ENCODE data around the gene HSF4. TPM values are rescaled to one million over a fixed set of nuclear protein-coding genes. Genes with fewer than 3 reads are reported as not detected.

The HSF4 gene
- total RNA-seq, 3 donors from 2014 or later = 2.8 to 6.1 (median 4.0) TPM

GRCh38 chr16:67167588-67167987, 3.0 kb downstream of the HSF4 start:
- Mint-ChIP-seq H3K9me3 (no peaks in the 10 kb centered on the region), H3K27me3 (ENCODE audit: low read depth) (peaks cover 71% of the 10 kb centered on the region), H3K36me3 (ENCODE audit: insufficient read depth) (no peaks in the 10 kb centered on the region), H3K4me3 (no peak overlapping the region), H3K4me1 (ENCODE audit: low read depth) (peaks cover 28% of the 10 kb centered on the region)
- no peak for ATAC-seq
- DNase-seq = no peak

GRCh38 chr16:67169011-67169451, 4.5 kb downstream of the HSF4 start:
- DNase-seq (no peak), ATAC-seq (no peak)
- H3K9me3 Mint-ChIP-seq = no peaks in the 10 kb centered on the region
- no peaks in the 10 kb centered on the region for H3K36me3 Mint-ChIP-seq (ENCODE audit: insufficient read depth)
- H3K4me1 Mint-ChIP-seq (ENCODE audit: low read depth) = peaks cover 36% of the 10 kb centered on the region
- H3K27me3 Mint-ChIP-seq (ENCODE audit: low read depth) = peaks cover 76% of the 10 kb centered on the region
- H3K4me3 Mint-ChIP-seq = no peak overlapping the region

GRCh38 chr16:67169642-67170167, 5.2 kb downstream of the HSF4 start:
- H3K4me3 Mint-ChIP-seq = peak overlapping the region; percentile 66
- peaks cover 34% of the 10 kb centered on the region for H3K4me1 Mint-ChIP-seq (ENCODE audit: low read depth)
- ATAC-seq (no peak), DNase-seq (no peak)
- no peaks in the 10 kb centered on the region for H3K36me3 Mint-ChIP-seq (ENCODE audit: insufficient read depth)
- peaks cover 74% of the 10 kb centered on the region for H3K27me3 Mint-ChIP-seq (ENCODE audit: low read depth)
- H3K9me3 Mint-ChIP-seq = no peaks in the 10 kb centered on the region

- Mint-ChIP-seq H3K4me1 (ENCODE audit: low read depth) (peaks cover 29% of the 10 kb centered on the region), H3K27me3 (ENCODE audit: low read depth) (peaks cover 71% of the 10 kb centered on the region), H3K36me3 (ENCODE audit: insufficient read depth) (no peaks in the 10 kb centered on the region), H3K4me3 (peak within 1 kb of the TSS; percentile 66), H3K9me3 (no peaks in the 10 kb centered on the region)
- ATAC-seq (peak in 1 of 2 donors; percentile 5), DNase-seq (no peak)
Observed at GRCh38 chr16:67170168-67170948, 5.8 kb downstream of the HSF4 start, which contains the start of gene NOL3. NOL3 (plus strand) TSS chr16:67170538.

- ATAC-seq (no peak), DNase-seq (no peak)
- Mint-ChIP-seq H3K4me1 (ENCODE audit: low read depth) (peaks cover 29% of the 10 kb centered on the region), H3K4me3 (peak overlapping the region; percentile 14), H3K36me3 (ENCODE audit: insufficient read depth) (no peaks in the 10 kb centered on the region), H3K9me3 (no peaks in the 10 kb centered on the region), H3K27me3 (ENCODE audit: low read depth) (peaks cover 69% of the 10 kb centered on the region)
Observed at GRCh38 chr16:67170949-67171649, 6.6 kb downstream of the HSF4 start.

GRCh38 chr16:67173323-67173722, 8.8 kb downstream of the HSF4 start:
- ATAC-seq (no peak), DNase-seq (no peak)
- H3K4me1 Mint-ChIP-seq (ENCODE audit: low read depth) = peaks cover 32% of the 10 kb centered on the region
- no peaks in the 10 kb centered on the region for H3K36me3 Mint-ChIP-seq (ENCODE audit: insufficient read depth)
- H3K27me3 Mint-ChIP-seq (ENCODE audit: low read depth) = peaks cover 47% of the 10 kb centered on the region
- H3K4me3 Mint-ChIP-seq = peak overlapping the region; percentile 78
- no peaks in the 10 kb centered on the region for H3K9me3 Mint-ChIP-seq

- Mint-ChIP-seq H3K4me1 (ENCODE audit: low read depth) (peaks cover 33% of the 10 kb centered on the region), H3K9me3 (no peaks in the 10 kb centered on the region), H3K27me3 (ENCODE audit: low read depth) (peaks cover 43% of the 10 kb centered on the region), H3K4me3 (peak overlapping the region; percentile 78), H3K36me3 (ENCODE audit: insufficient read depth) (no peaks in the 10 kb centered on the region)
- peak; percentile 50 for DNase-seq
- peak; percentile 82 to 85 for ATAC-seq
Observed at GRCh38 chr16:67173808-67174705, 9.5 kb downstream of the HSF4 start.

- Mint-ChIP-seq H3K36me3 (ENCODE audit: insufficient read depth) (no peaks in the 10 kb centered on the region), H3K9me3 (no peaks in the 10 kb centered on the region), H3K27me3 (ENCODE audit: low read depth) (peaks cover 38% of the 10 kb centered on the region), H3K4me1 (ENCODE audit: low read depth) (peaks cover 30% of the 10 kb centered on the region), H3K4me3 (no peak overlapping the region)
- ATAC-seq (peak in 1 of 2 donors; percentile 1), DNase-seq (no peak)
Observed at GRCh38 chr16:67174706-67175231, 10.2 kb downstream of the HSF4 start.

- H3K4me1 Mint-ChIP-seq (ENCODE audit: low read depth) = peaks cover 20% of the 10 kb centered on the region
- peak overlapping the region; percentile 38 for H3K4me3 Mint-ChIP-seq
- no peaks in the 10 kb centered on the region for H3K9me3 Mint-ChIP-seq
- DNase-seq (no peak), ATAC-seq (no peak)
- peaks cover 22% of the 10 kb centered on the region for H3K27me3 Mint-ChIP-seq (ENCODE audit: low read depth)
- no peaks in the 10 kb centered on the region for H3K36me3 Mint-ChIP-seq (ENCODE audit: insufficient read depth)
Observed at GRCh38 chr16:67176662-67177061, 12.1 kb downstream of the HSF4 start.

GRCh38 chr16:67177743-67178699, 13.5 kb downstream of the HSF4 start:
- peaks cover 19% of the 10 kb centered on the region for H3K4me1 Mint-ChIP-seq (ENCODE audit: low read depth)

GRCh38 chr16:67179421-67180080, 15.0 kb downstream of the HSF4 start:
- no peak overlapping the region for H3K4me3 Mint-ChIP-seq
- peaks cover 7% of the 10 kb centered on the region for H3K4me1 Mint-ChIP-seq (ENCODE audit: low read depth)
- ATAC-seq (no peak), DNase-seq (no peak)
- peaks cover 6% of the 10 kb centered on the region for H3K27me3 Mint-ChIP-seq (ENCODE audit: low read depth)
- no peaks in the 10 kb centered on the region for H3K9me3 Mint-ChIP-seq
- H3K36me3 Mint-ChIP-seq (ENCODE audit: insufficient read depth) = no peaks in the 10 kb centered on the region

More at GRCh38 chr16:67177743-67178699, 13.5 kb downstream of the HSF4 start:
- ATAC-seq (peak; percentile 53 to 63), DNase-seq (peak; percentile 40)
- H3K27me3 Mint-ChIP-seq (ENCODE audit: low read depth) = peaks cover 16% of the 10 kb centered on the region
- no peaks in the 10 kb centered on the region for H3K36me3 Mint-ChIP-seq (ENCODE audit: insufficient read depth)
- no peaks in the 10 kb centered on the region for H3K9me3 Mint-ChIP-seq
- H3K4me3 Mint-ChIP-seq = peak overlapping the region; percentile 58

GRCh38 chr16:67180166-67180565, 15.6 kb downstream of the HSF4 start:
- ATAC-seq (no peak), DNase-seq (no peak)
- Mint-ChIP-seq H3K36me3 (ENCODE audit: insufficient read depth) (no peaks in the 10 kb centered on the region), H3K4me3 (no peak overlapping the region), H3K27me3 (ENCODE audit: low read depth) (peaks cover 5% of the 10 kb centered on the region), H3K4me1 (ENCODE audit: low read depth) (peaks cover 12% of the 10 kb centered on the region), H3K9me3 (no peaks in the 10 kb centered on the region)
